K562 (cell line): ENCODE measurements around the gene TMEM248. TPM values are rescaled to one million over a fixed set of nuclear protein-coding genes. Genes with fewer than 3 reads are reported as not detected.
"Not testable (repeated sequence)": the region's sequence is repeated elsewhere in the genome, so short reads cannot be mapped to it uniquely, and the experiment has no call there.

Source experiments
- ATAC-seq: fragments of 200-7000 bp; cut with Tn5 transposase; 3 replicates; pipeline ENCODE4 v1.9.1; 2020; ENCODE audit warnings: moderate library complexity
- BruUV-seq: library from RNA; stranded (reverse); fragments of 400-500 nt; replicated peaks from 2 replicates; lab custom pipeline; 2021; lab: Mats Ljungman, UMichigan
- CTCF ChIA-PET: fragments of 300-600 bp; formaldehyde crosslinking; extraction: SDS; loops from one replicate; lab custom pipeline; 2021; ENCODE audit warnings: low intra/inter-chr PET ratio; lab: Yijun Ruan, JAX
- POLR2A ChIA-PET: fragments of 300-600, 350-650 bp; sonication (Branson Sonifier 250); formaldehyde crosslinking; extraction: SDS; loops from one replicate; lab custom pipeline; 2021; ENCODE audit warnings: antibody characterized with exemption, inconsistent platforms; lab: Yijun Ruan, JAX
- DNase-seq, 4 experiments: peaks; one replicate each; pipeline versions ENCODE4 v3.0.0 to v3.0.0-alpha.2; 2011 to 2018; ENCODE audit warnings: low spot score in 3 of 4, mixed read lengths in 3 of 4; ENCODE audit errors: extremely low read depth in 1 of 4
- FAIRE-seq: peaks from 2 replicates; lab custom pipeline; 2011; peaks lifted over from hg19 to GRCh38; lab: Jason Lieb, UNC
- H2AFZ ChIP-seq: 2 replicates; pipeline ENCODE4 v1.6.0; 2011; ENCODE audit warnings: low read depth, low read length, control low read depth, inconsistent platforms
- H3K27ac ChIP-seq: fragments of 200-600 bp; 3 replicates; pipeline ENCODE4 v1.8.0; 2011; ENCODE audit warnings: low read depth, mild to moderate bottlenecking, control low read depth, inconsistent platforms, low read length, moderate library complexity, mixed read lengths; ENCODE audit errors: extremely low read depth
- H3K27me3 ChIP-seq, 2 experiments: fragments of 300-600 bp in 1 of 2; 2 replicates in 1 of 2; 3 replicates in 1 of 2; pipeline versions ENCODE4 v1.6.0 to v1.8.0; 2011; ENCODE audit warnings: inconsistent platforms in 2 of 2, low read length in 2 of 2, mild to moderate bottlenecking in 1 of 2, mixed read lengths in 1 of 2, moderate library complexity in 1 of 2; ENCODE audit not compliant: control insufficient read depth in 2 of 2, insufficient read depth in 2 of 2
- H3K36me3 ChIP-seq: fragments of 300-600 bp; 3 replicates; pipeline ENCODE4 v1.8.0; 2011; ENCODE audit warnings: mild to moderate bottlenecking, low read length, inconsistent platforms; ENCODE audit not compliant: control insufficient read depth, insufficient read depth
- H3K4me1 ChIP-seq, 2 experiments: fragments of 200-600 bp in 1 of 2; replicated peaks in 1 of 2; 2 replicates in 1 of 2; 3 replicates in 1 of 2; pipeline versions ENCODE4 v1.5.1 to v1.8.0; 2011; ENCODE audit warnings: inconsistent platforms in 2 of 2, low read length in 2 of 2, mild to moderate bottlenecking in 1 of 2, mixed read lengths in 1 of 2, moderate library complexity in 1 of 2; ENCODE audit not compliant: control insufficient read depth in 2 of 2, insufficient read depth in 2 of 2
- H3K4me2 ChIP-seq: 2 replicates; pipeline ENCODE4 v1.6.1; 2011; ENCODE audit warnings: low read length, control low read depth, inconsistent platforms, mixed read lengths; ENCODE audit not compliant: insufficient read depth
- H3K4me3 ChIP-seq: fragments of 200-600 bp; sonication (generic), shearing (Covaris generic); 2 replicates; pipeline ENCODE4 v1.5.1; 2016; ENCODE audit warnings: control low read depth, inconsistent platforms
- H3K79me2 ChIP-seq: fragments of 200-600 bp; 3 replicates; pipeline ENCODE4 v1.8.0; 2011; ENCODE audit warnings: low read length, inconsistent platforms; ENCODE audit not compliant: control insufficient read depth, insufficient read depth
- H3K9ac ChIP-seq, 2 experiments: 2 replicates each; pipeline versions ENCODE4 v1.6.0 to v1.6.1; 2011; ENCODE audit warnings: low read depth in 2 of 2, low read length in 2 of 2, control low read depth in 1 of 2, inconsistent platforms in 1 of 2, mild to moderate bottlenecking in 1 of 2, mixed read lengths in 1 of 2; ENCODE audit not compliant: insufficient read depth in 1 of 2
- H3K9me1 ChIP-seq: one replicate; pipeline ENCODE4 v1.6.0; 2011; ENCODE audit warnings: inconsistent platforms, mild to moderate bottlenecking, low read length, moderate library complexity; ENCODE audit not compliant: control insufficient read depth, insufficient read depth
- H3K9me3 ChIP-seq: replicated peaks from 2 replicates; pipeline ENCODE4 v1.5.1; 2011; ENCODE audit warnings: low read depth, low read length, inconsistent platforms; ENCODE audit not compliant: control insufficient read depth, insufficient read depth
- H4K20me1 ChIP-seq: replicated peaks from 2 replicates; pipeline ENCODE4 v1.6.1; 2011; ENCODE audit warnings: low read length, inconsistent platforms, mixed read lengths; ENCODE audit not compliant: control insufficient read depth, insufficient read depth
- BRCA1 ChIP-seq, 2 experiments: fragments of 450-650 bp in 1 of 2; sonication (generic) in 1 of 2; formaldehyde crosslinking in 1 of 2; IDR thresholded peaks; 2 replicates each; pipeline versions ENCODE4 v1.5.0 to v1.6.1; 2017 to 2020; ENCODE audit warnings: mild to moderate bottlenecking in 1 of 2, missing genetic modification reagents in 1 of 2
- LCOR ChIP-seq: sonication (generic); formaldehyde crosslinking; IDR thresholded peaks from 2 replicates; pipeline ENCODE4 v1.8.0; 2022; ENCODE audit warnings: mild to moderate bottlenecking, missing genetic modification reagents
- NCOR1 ChIP-seq: fragments of 450-650 bp; IDR thresholded peaks from 2 replicates; pipeline ENCODE4 v1.6.1; 2016; ENCODE audit warnings: mild to moderate bottlenecking, moderate library complexity
- SIN3A ChIP-seq, 2 experiments: fragments of 150-350 bp in 1 of 2; IDR thresholded peaks; 2 replicates each; pipeline ENCODE4 v1.6.1; 2011 to 2016; ENCODE audit warnings: borderline replicate concordance in 2 of 2, low read depth in 2 of 2, low read length in 2 of 2, mild to moderate bottlenecking in 2 of 2, moderate library complexity in 2 of 2; ENCODE audit not compliant: control insufficient read depth in 1 of 2
- ZNF282 ChIP-seq: sonication (generic); formaldehyde crosslinking; IDR thresholded peaks from 2 replicates; pipeline ENCODE4 v1.8.1; 2023; ENCODE audit warnings: missing genetic modification reagents
- ZNF347 ChIP-seq: fragments of 450-650 bp; formaldehyde crosslinking; IDR thresholded peaks from 2 replicates; pipeline ENCODE4 v1.4.0; 2020; ENCODE audit warnings: low read depth, mild to moderate bottlenecking, moderate library complexity
- ZNF41 ChIP-seq: fragments of 250-450 bp; sonication (Bioruptor Pico); conservative IDR thresholded peaks from 2 replicates; pipeline ENCODE4 v1.4.0; 2020; ENCODE audit warnings: mild to moderate bottlenecking
- WGBS: fragments of 100-300 bp; shearing (Covaris generic); methylation state at CpG from one replicate; pipeline ENCODE4 v1.1.6; 2016; ENCODE audit warnings: low coverage, mixed read lengths; ENCODE audit not compliant: insufficient coverage; ENCODE audit errors: missing lambda C conversion rate; 5-methylcytosine and 5-hydroxymethylcytosine counted together
- in situ Hi-C: fragments of 300-500 bp; cut with MboI; formaldehyde crosslinking; loops from 4 replicates; pipeline ENCODE4 v1.15.0; 2018; ENCODE audit warnings: inconsistent platforms, mixed read lengths
- intact Hi-C: fragments of 100-400 bp; cut with micrococcal nuclease; formaldehyde crosslinking; loops from 2 replicates; pipeline ENCODE4 v1.14.2; 2022
- polyA plus RNA-seq, 8 experiments: library from polyadenylated mRNA; depleted of rRNA in 4 of 8; stranded (reverse) in 5 of 8; unstranded in 3 of 8; fragments of >200 nt; fragmentation: Nextera tagmentation in 2 of 8; fragmentation: Illumina TruSeq in 1 of 8; extraction: Ambion mirVana in 2 of 8; extraction: Trizol in 1 of 8; gene quantifications; 2 replicates each; pipeline versions ENCODE4 v1.2.1 to v1.2.3, GENCODE V29; 2011 to 2014; ENCODE audit warnings: inconsistent platforms in 1 of 8, missing spikeins in 1 of 8
- total RNA-seq, 7 experiments: library from RNA; depleted of rRNA in 6 of 7; stranded (reverse); fragments of >200 nt in 6 of 7; fragmentation: Illumina TruSeq in 2 of 7; extraction: Trizol in 2 of 7; gene quantifications; 2 replicates each; pipeline versions ENCODE4 v1.2.1 to v1.2.3, GENCODE V29; 2011 to 2021; ENCODE audit warnings: low replicate concordance in 1 of 7
- TF ChIP-seq, protein P1 (sequence below): fragments of 450-650 bp; formaldehyde crosslinking; conservative IDR thresholded peaks from 2 replicates; pipeline ENCODE4 v1.4.0; 2022; ENCODE audit warnings: mild to moderate bottlenecking, missing genetic modification characterization
- TF ChIP-seq, protein P2 (sequence below): sonication (generic); formaldehyde crosslinking; IDR thresholded peaks from 2 replicates; pipeline ENCODE4 v1.8.0; 2022; ENCODE audit warnings: missing genetic modification reagents, mild to moderate bottlenecking, moderate library complexity, borderline replicate concordance

Gene TMEM248
- total and polyA plus RNA-seq, 9 of the 15 experiments (the other 6 are each of a cell fraction or from before 2014, with no cell fraction given), result 6.3 to 132 (median 64.4) TPM

DNA sequence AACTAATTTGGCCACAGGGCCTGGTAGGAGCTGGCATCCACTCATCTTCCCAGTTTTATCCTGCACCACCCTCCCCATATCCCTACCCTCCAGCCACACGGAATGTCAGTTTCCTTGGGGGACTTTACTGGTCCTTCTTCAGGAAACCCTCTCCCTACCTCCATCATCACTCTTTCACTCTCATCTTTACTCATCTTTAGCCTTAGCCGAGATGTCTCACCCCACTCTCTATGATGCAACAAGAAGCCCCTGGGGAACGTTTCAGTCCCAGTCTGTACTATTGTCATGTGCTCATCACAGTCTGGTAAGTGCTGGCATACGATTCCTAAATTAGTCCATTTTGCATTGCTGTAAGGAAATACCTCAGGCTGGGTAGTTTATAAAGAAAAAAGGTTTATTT, 34.9 kb upstream of the TMEM248 start (continued):
- TF ChIP-seq BRCA1 (IDR thresholded peaks at IDR 0.05), result no peak
- TF ChIP-seq BRCA1 (CRISPR knock-in tag; IDR thresholded peaks at IDR 0.05), result no peak
- no peak for TF ChIP-seq SIN3A (IDR thresholded peaks at IDR 0.05; ENCODE audit: borderline replicate concordance in 2 of 2, control insufficient read depth in 1 of 2, low read depth in 2 of 2, low read length in 2 of 2)
- no peak for TF ChIP-seq NCOR1
- TF ChIP-seq, protein P1, sequence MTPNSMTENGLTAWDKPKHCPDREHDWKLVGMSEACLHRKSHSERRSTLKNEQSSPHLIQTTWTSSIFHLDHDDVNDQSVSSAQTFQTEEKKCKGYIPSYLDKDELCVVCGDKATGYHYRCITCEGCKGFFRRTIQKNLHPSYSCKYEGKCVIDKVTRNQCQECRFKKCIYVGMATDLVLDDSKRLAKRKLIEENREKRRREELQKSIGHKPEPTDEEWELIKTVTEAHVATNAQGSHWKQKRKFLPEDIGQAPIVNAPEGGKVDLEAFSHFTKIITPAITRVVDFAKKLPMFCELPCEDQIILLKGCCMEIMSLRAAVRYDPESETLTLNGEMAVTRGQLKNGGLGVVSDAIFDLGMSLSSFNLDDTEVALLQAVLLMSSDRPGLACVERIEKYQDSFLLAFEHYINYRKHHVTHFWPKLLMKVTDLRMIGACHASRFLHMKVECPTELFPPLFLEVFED, result no peak
- no peak for TF ChIP-seq LCOR (CRISPR knock-in tag)
- TF ChIP-seq ZNF41 (CRISPR knock-in tag), result no peak
- TF ChIP-seq, protein P2, sequence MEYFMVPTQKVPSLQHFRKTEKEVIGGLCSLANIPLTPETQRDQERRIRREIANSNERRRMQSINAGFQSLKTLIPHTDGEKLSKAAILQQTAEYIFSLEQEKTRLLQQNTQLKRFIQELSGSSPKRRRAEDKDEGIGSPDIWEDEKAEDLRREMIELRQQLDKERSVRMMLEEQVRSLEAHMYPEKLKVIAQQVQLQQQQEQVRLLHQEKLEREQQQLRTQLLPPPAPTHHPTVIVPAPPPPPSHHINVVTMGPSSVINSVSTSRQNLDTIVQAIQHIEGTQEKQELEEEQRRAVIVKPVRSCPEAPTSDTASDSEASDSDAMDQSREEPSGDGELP, result no peak
- TF ChIP-seq ZNF282 (CRISPR knock-in tag), result no peak
- TF ChIP-seq ZNF347 (CRISPR knock-in tag), result no peak

DNA sequence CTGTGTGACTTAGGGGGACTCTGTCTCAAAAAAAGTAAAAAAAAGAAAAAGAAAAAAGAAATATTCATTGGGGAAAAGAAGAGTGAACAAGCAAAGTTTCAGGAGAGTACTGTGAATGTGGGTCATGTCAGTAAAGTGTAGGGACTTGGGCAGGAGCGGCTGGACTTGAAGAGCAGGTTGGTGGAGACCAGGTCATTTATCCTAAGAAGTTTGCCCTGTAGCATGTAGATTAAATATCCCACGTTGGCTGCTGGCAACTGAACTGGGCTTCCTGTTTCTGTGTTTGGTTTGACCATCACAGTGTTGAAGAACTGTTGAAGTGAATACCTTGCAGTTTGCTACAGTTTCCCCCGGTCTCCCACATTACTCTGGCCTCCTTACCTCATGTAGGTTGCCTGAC, 32.8 kb upstream of the TMEM248 start:
- in situ Hi-C loops, H3K9ac ChIP-seq, H3K4me3 ChIP-seq, BruUV-seq, H3K9me3 ChIP-seq, H2AFZ ChIP-seq, H3K79me2 ChIP-seq, DNase-seq, H3K4me1 ChIP-seq, intact Hi-C loops, FAIRE-seq, H3K9me1 ChIP-seq, H4K20me1 ChIP-seq, CTCF ChIA-PET, POLR2A ChIA-PET, H3K27ac ChIP-seq, H3K27me3 ChIP-seq, ATAC-seq, H3K4me2 ChIP-seq: not testable (repeated sequence)
- WGBS, result 55% methylated on average over 3 of the region's 3 CpGs
- H3K36me3 ChIP-seq, result peaks cover 20% of the 10 kb centered on the region; the same call in 2 of the 3 replicates
